Measurements from ENCODE around the gene ELP4.

Gene ELP4

DNA sequence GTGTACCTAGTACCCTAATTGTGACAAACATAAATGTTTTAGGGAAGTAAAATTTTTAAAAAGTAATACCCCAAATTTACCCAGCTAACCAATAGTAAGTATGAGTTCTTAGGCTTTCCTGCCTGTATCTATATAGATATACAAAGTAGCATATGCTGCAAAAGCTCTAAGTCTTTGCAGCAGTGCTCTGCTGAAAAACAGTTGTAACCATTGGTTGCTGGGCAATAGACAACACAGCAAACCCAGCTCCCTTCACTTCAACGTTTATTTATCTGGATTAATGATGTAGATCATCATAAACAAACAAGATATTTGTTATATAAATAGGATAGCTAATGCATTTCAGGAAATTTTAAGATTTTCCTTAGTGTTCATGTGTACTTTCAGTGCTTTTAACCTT lies 218.9 kb downstream of the ELP4 start:
- no peak for TF ChIP-seq SIN3A (IDR thresholded peaks at IDR 0.05; ENCODE audit: borderline replicate concordance, insufficient read depth, low read length)
- no peak for TF ChIP-seq FOXP2 (optimal IDR thresholded peaks at IDR 0.05; ENCODE audit: borderline replicate concordance, extremely low read depth, extremely low read length, insufficient read depth)
- TF ChIP-seq, protein P1, sequence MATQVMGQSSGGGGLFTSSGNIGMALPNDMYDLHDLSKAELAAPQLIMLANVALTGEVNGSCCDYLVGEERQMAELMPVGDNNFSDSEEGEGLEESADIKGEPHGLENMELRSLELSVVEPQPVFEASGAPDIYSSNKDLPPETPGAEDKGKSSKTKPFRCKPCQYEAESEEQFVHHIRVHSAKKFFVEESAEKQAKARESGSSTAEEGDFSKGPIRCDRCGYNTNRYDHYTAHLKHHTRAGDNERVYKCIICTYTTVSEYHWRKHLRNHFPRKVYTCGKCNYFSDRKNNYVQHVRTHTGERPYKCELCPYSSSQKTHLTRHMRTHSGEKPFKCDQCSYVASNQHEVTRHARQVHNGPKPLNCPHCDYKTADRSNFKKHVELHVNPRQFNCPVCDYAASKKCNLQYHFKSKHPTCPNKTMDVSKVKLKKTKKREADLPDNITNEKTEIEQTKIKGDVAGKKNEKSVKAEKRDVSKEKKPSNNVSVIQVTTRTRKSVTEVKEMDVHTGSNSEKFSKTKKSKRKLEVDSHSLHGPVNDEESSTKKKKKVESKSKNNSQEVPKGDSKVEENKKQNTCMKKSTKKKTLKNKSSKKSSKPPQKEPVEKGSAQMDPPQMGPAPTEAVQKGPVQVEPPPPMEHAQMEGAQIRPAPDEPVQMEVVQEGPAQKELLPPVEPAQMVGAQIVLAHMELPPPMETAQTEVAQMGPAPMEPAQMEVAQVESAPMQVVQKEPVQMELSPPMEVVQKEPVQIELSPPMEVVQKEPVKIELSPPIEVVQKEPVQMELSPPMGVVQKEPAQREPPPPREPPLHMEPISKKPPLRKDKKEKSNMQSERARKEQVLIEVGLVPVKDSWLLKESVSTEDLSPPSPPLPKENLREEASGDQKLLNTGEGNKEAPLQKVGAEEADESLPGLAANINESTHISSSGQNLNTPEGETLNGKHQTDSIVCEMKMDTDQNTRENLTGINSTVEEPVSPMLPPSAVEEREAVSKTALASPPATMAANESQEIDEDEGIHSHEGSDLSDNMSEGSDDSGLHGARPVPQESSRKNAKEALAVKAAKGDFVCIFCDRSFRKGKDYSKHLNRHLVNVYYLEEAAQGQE (IDR thresholded peaks at IDR 0.05; ENCODE audit: insufficient read depth in 1 of 2, low read depth in 2 of 2, low read length in 2 of 2) = no peak
- TF ChIP-seq TAF1 (IDR thresholded peaks at IDR 0.05; ENCODE audit: borderline replicate concordance, insufficient read depth, low read length) = no peak
- no peak for TF ChIP-seq POLR2AphosphoS5 (IDR thresholded peaks at IDR 0.05; ENCODE audit: low read depth, low read length)

DNA sequence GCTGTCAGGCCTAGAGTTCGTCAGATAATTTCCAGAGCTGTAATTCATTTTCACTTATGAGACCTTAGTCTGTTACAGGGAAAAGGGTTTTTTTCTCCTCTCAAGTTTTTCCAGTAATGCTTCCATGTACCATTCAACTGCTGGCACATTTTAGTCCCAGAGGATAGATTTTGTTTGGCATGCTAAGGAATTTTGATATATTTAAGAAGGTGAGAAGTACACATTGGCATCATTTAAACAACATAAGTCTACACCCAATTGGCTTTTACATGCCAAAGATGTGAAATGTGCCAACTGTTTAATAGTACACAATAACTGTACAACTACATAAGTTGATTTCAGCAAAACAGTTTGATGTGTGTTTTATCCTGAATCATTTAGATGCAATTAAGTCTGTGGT lies 230.6 kb downstream of the ELP4 start:
- TF ChIP-seq SIN3A (IDR thresholded peaks at IDR 0.05; ENCODE audit: borderline replicate concordance, insufficient read depth, low read length) = no peak
- TF ChIP-seq, protein P1 (IDR thresholded peaks at IDR 0.05; ENCODE audit: insufficient read depth in 1 of 2, low read depth in 2 of 2, low read length in 2 of 2) = no peak
- TF ChIP-seq TAF1 (IDR thresholded peaks at IDR 0.05; ENCODE audit: borderline replicate concordance, insufficient read depth, low read length) = no peak
- TF ChIP-seq FOXP2 (optimal IDR thresholded peaks at IDR 0.05; ENCODE audit: borderline replicate concordance, extremely low read depth, extremely low read length, insufficient read depth) = no peak
- no peak for TF ChIP-seq POLR2AphosphoS5 (IDR thresholded peaks at IDR 0.05; ENCODE audit: low read depth, low read length)

DNA sequence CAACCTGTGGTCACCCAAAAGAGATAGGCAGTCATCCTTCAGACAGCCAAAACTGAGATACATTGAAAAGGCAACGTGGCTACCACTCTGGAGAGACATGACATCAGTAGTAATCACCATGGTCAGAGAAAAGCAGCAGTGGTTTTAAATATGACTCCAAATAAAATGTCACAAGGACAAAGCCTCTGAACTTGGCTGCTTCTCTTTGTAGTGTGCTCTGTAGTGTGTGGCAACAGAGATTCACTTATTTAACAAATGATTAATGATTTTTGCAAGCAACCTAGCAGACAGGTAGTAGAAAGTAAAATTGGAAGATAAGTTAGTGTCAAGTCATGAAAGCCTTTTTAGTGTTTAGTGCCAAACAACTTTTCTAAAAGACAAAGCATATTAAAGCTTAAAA lies 238.0 kb downstream of the ELP4 start:
- TF ChIP-seq TAF1 (IDR thresholded peaks at IDR 0.05; ENCODE audit: borderline replicate concordance, insufficient read depth, low read length) (no peak), POLR2AphosphoS5 (IDR thresholded peaks at IDR 0.05; ENCODE audit: low read depth, low read length) (no peak)
- TF ChIP-seq, protein P1 (IDR thresholded peaks at IDR 0.05; ENCODE audit: insufficient read depth in 1 of 2, low read depth in 2 of 2, low read length in 2 of 2) = no peak

DNA sequence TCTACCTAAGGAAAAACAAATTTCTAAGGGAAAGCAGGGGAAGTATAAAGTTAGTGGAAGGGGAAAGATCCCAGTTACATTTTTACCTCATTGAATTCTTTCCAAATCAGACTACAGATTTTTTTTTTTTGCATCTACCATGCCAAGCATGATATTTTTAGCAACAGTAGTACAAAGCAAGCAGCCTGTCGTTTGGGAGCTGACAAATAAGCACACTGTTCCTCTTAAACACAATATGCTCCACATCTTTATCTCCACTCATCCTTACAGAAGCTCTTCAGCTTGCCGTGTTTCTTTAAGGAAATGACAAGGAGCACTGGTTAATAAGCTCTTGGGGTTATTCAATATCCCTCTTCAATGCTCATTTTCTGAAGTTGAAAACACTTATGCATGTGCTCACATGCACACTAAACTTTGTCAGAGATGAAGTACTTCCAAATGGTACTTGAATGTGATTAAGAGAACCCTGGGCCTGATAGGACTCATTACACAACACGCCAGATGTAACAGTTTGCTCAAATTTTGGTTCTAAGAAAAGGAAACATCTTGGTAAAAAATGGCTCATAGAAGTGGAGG lies 247.8 kb downstream of the ELP4 start:
- TF ChIP-seq TAF1 (IDR thresholded peaks at IDR 0.05; ENCODE audit: borderline replicate concordance, insufficient read depth, low read length) (no peak), POLR2AphosphoS5 (IDR thresholded peaks at IDR 0.05; ENCODE audit: low read depth, low read length) (no peak), FOXP2 (optimal IDR thresholded peaks at IDR 0.05; ENCODE audit: borderline replicate concordance, extremely low read depth, extremely low read length, insufficient read depth) (no peak), SIN3A (IDR thresholded peaks at IDR 0.05; ENCODE audit: borderline replicate concordance, insufficient read depth, low read length) (no peak)
- TF ChIP-seq, protein P1 (IDR thresholded peaks at IDR 0.05; ENCODE audit: insufficient read depth in 1 of 2, low read depth in 2 of 2, low read length in 2 of 2) = no peak

DNA sequence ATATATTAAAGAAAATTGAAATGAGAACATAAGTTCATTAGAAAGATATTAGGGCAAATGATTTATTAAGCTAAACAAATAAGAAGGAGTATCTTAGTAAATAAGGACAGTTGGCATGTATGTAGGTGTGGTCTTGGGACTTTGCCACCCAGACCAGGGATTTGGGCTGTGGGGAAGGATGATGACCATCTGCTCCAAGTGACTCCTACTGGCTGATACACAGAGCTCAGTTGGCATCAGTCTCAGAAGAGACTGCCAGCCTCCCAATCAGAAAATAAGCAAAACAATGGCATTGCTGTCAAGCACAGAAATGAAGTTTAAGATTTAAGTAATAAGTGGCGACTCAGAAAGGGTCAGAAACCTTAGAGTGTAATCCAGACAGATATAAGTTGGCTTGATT lies 252.1 kb downstream of the ELP4 start:
- TF ChIP-seq TAF1 (IDR thresholded peaks at IDR 0.05; ENCODE audit: borderline replicate concordance, insufficient read depth, low read length) = no peak
- no peak for TF ChIP-seq SIN3A (IDR thresholded peaks at IDR 0.05; ENCODE audit: borderline replicate concordance, insufficient read depth, low read length)
- TF ChIP-seq, protein P1 (IDR thresholded peaks at IDR 0.05; ENCODE audit: insufficient read depth in 1 of 2, low read depth in 2 of 2, low read length in 2 of 2) = no peak
- TF ChIP-seq POLR2AphosphoS5 (IDR thresholded peaks at IDR 0.05; ENCODE audit: low read depth, low read length) = no peak
- TF ChIP-seq FOXP2 (optimal IDR thresholded peaks at IDR 0.05; ENCODE audit: borderline replicate concordance, extremely low read depth, extremely low read length, insufficient read depth) = no peak
